ENCODE measurements around the gene KRT3.

- TF ChIP-seq ZNF232 (CRISPR knock-in tag; IDR thresholded peaks at IDR 0.05) (no peak), SAFB2 (IDR thresholded peaks at IDR 0.05; ENCODE audit: borderline replicate concordance, low read depth, low read length, severe bottlenecking) (no peak), TAF1 (IDR thresholded peaks at IDR 0.05; ENCODE audit: control insufficient read depth, extremely low read depth, insufficient read depth, low read length, severe bottlenecking) (no peak), CEBPG (CRISPR knock-in tag; IDR thresholded peaks at IDR 0.05) (no peak), CEBPG (tag; conservative IDR thresholded peaks at IDR 0.05 in 1 of 2, IDR thresholded peaks at IDR 0.05 in 1 of 2) (no peak), LARP7 (IDR thresholded peaks at IDR 0.05) (no peak), ZNF274 (IDR thresholded peaks at IDR 0.05; ENCODE audit: borderline replicate concordance, low read depth, low read length) (no peak), E2F5 (CRISPR knock-in tag; IDR thresholded peaks at IDR 0.05) (no peak), ZNF282 (CRISPR knock-in tag; IDR thresholded peaks at IDR 0.05) (no peak)
Observed at GRCh38 chr12:52798003-52798670, 2.2 kb upstream of the KRT3 start.
